ENCODE data around the gene GALNT15. TPM values are rescaled to one million over a fixed set of nuclear protein-coding genes. Genes with fewer than 3 reads are reported as not detected.

The GALNT15 gene
- total and polyA plus RNA-seq, 2 of the 4 experiments (the other 2 are of a cell fraction): 12.8 to 19.7 TPM

DNA sequence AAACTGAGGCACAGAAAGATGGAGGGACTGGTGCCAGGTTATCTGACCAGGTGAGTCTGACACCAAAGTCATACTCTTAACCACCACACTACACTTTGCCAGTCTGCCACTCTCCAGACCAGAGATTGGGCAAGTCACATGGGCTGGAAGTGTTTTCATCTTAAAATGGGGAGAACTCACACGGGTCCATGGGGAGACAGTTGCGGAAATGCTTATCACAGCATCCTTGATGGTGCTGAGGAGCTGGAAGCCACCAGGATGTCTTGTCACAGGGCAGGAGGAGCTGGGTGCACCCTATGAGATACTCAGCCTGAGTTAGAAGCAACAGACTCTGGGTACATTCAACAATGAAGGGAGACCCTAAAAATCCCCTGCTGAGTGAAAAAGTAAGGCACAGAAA lies 4.8 kb downstream of the GALNT15 start:
- peak overlapping the region; percentile 38 for H3K9ac ChIP-seq (ENCODE audit: low read depth, low read length)

More for the DNA sequence above, 4.8 kb downstream of the GALNT15 start:
- Histone ChIP-seq H3K27me3 (ENCODE audit: control insufficient read depth, insufficient read depth, low read length) (no peaks in the 10 kb centered on the region), H3K27ac (ENCODE audit: insufficient read depth, low read length) (peak overlapping the region; percentile 48; the same call in 1 of the 2 replicates), H3K4me3 (ENCODE audit: insufficient read depth, low read depth, low read length) (no peak overlapping the region), H2BK120ac (ENCODE audit: low read depth, low read length) (peak overlapping the region; percentile 92), H3K9me3 (ENCODE audit: control insufficient read depth, insufficient read depth, low read length) (no peaks in the 10 kb centered on the region), H4K5ac (ENCODE audit: low read depth, low read length) (peak overlapping the region; percentile 59), H3K56ac (ENCODE audit: extremely low read depth, insufficient read depth, low read length) (peak overlapping the region; percentile 56; the same call in 1 of the 2 replicates), H2BK15ac (ENCODE audit: low read depth, low read length) (peak overlapping the region; percentile 94), H3K4me2 (ENCODE audit: low read depth, low read length) (no peak overlapping the region), H3K36me3 (ENCODE audit: control insufficient read depth, insufficient read depth, low read length) (peaks cover 17% of the 10 kb centered on the region), H3K4me1 (ENCODE audit: control insufficient read depth, insufficient read depth, low read length) (peaks cover 49% of the 10 kb centered on the region), H3K79me1 (ENCODE audit: low read depth in 1 of 2, low read length in 2 of 2) (peaks cover 29 to 77% of the 10 kb centered on the region in 2 experiments), H3K9me1 (ENCODE audit: insufficient read depth, low read length) (peaks cover 60% of the 10 kb centered on the region), H3K4ac (ENCODE audit: low read depth, low read length) (peak overlapping the region; percentile 91), H3K23ac (ENCODE audit: low read depth, low read length) (peak overlapping the region; percentile 44), H2AFZ (replicated peaks; ENCODE audit: low read length, poor library complexity) (no peak overlapping the region), H2BK20ac (ENCODE audit: low read depth, low read length) (peak overlapping the region; percentile 96), H3K18ac (ENCODE audit: low read depth, low read length) (peak overlapping the region; percentile 61), H2AK5ac (ENCODE audit: low read depth, low read length) (peak overlapping the region; percentile 95), H4K91ac (ENCODE audit: insufficient read depth, low read depth, low read length) (peak overlapping the region; percentile 99), H4K20me1 (ENCODE audit: insufficient read depth, low read length) (no peaks in the 10 kb centered on the region), H4K8ac (ENCODE audit: low read depth in 2 of 2, low read length in 2 of 2) (peak overlapping the region; percentile 54 to 90), H3K14ac (replicated peaks; ENCODE audit: low read depth, low read length) (peak overlapping the region; percentile 94), H2BK5ac (ENCODE audit: low read depth, low read length, poor library complexity, severe bottlenecking) (peak overlapping the region; percentile 95), H2AK9ac (replicated peaks; ENCODE audit: low read depth, low read length, poor library complexity) (no peak overlapping the region)
- ATAC-seq (ENCODE audit: low read depth): no peak
- POLR2A ChIA-PET (ENCODE audit: unreplicated experiment): interaction anchor here (1.0 kb wide), 1 partner anchor 118 kb away, joined by 3 read pairs; no protein-coding TSS in a partner anchor
- no peak for TF ChIP-seq POLR2A (IDR thresholded peaks at IDR 0.05; ENCODE audit: low read depth, low read length)
- no peak for TF ChIP-seq SMC3 (IDR thresholded peaks at IDR 0.05; ENCODE audit: low read depth, low read length)
- no peak for TF ChIP-seq NFE2L2 (IDR thresholded peaks at IDR 0.05; ENCODE audit: low read depth, low read length)
- no peak for TF ChIP-seq MAFK (IDR thresholded peaks at IDR 0.05; ENCODE audit: low read depth, low read length)
- no peak for TF ChIP-seq MAZ (IDR thresholded peaks at IDR 0.05; ENCODE audit: borderline replicate concordance, low read depth, low read length)
- TF ChIP-seq MXI1 (IDR thresholded peaks at IDR 0.05; ENCODE audit: borderline replicate concordance, low read depth, low read length): no peak
- TF ChIP-seq FOS (IDR thresholded peaks at IDR 0.05; ENCODE audit: low read depth, low read length): no peak
- TF ChIP-seq CHD1 (IDR thresholded peaks at IDR 0.05; ENCODE audit: low read depth, low read length): no peak
- TF ChIP-seq, protein P1, sequence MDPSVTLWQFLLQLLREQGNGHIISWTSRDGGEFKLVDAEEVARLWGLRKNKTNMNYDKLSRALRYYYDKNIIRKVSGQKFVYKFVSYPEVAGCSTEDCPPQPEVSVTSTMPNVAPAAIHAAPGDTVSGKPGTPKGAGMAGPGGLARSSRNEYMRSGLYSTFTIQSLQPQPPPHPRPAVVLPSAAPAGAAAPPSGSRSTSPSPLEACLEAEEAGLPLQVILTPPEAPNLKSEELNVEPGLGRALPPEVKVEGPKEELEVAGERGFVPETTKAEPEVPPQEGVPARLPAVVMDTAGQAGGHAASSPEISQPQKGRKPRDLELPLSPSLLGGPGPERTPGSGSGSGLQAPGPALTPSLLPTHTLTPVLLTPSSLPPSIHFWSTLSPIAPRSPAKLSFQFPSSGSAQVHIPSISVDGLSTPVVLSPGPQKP (IDR thresholded peaks at IDR 0.05; ENCODE audit: borderline replicate concordance, low read depth, low read length): no peak
- no peak for TF ChIP-seq RFX5 (IDR thresholded peaks at IDR 0.05; ENCODE audit: low read depth, low read length)
- TF ChIP-seq RAD21 (IDR thresholded peaks at IDR 0.05; ENCODE audit: low read length): no peak
- TF ChIP-seq, protein P2, sequence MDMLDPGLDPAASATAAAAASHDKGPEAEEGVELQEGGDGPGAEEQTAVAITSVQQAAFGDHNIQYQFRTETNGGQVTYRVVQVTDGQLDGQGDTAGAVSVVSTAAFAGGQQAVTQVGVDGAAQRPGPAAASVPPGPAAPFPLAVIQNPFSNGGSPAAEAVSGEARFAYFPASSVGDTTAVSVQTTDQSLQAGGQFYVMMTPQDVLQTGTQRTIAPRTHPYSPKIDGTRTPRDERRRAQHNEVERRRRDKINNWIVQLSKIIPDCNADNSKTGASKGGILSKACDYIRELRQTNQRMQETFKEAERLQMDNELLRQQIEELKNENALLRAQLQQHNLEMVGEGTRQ (IDR thresholded peaks at IDR 0.05; ENCODE audit: low read depth, low read length): no peak
- TF ChIP-seq, protein P3, sequence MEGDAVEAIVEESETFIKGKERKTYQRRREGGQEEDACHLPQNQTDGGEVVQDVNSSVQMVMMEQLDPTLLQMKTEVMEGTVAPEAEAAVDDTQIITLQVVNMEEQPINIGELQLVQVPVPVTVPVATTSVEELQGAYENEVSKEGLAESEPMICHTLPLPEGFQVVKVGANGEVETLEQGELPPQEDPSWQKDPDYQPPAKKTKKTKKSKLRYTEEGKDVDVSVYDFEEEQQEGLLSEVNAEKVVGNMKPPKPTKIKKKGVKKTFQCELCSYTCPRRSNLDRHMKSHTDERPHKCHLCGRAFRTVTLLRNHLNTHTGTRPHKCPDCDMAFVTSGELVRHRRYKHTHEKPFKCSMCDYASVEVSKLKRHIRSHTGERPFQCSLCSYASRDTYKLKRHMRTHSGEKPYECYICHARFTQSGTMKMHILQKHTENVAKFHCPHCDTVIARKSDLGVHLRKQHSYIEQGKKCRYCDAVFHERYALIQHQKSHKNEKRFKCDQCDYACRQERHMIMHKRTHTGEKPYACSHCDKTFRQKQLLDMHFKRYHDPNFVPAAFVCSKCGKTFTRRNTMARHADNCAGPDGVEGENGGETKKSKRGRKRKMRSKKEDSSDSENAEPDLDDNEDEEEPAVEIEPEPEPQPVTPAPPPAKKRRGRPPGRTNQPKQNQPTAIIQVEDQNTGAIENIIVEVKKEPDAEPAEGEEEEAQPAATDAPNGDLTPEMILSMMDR (conservative IDR thresholded peaks at IDR 0.05; ENCODE audit: low read depth, low read length): no peak
- TF ChIP-seq RCOR1 (IDR thresholded peaks at IDR 0.05; ENCODE audit: insufficient replicate concordance, low read length): no peak
- no CpG with 5 or more reads among the region's 2 CpGs for WGBS, 2 experiments (ENCODE audit: extremely low coverage in 2 of 2, insufficient read length in 1 of 2)
- dilution Hi-C loops (cut with HindIII; ENCODE audit: low sequenced_read_pairs, unreplicated experiment): no loop called here
- CTCF ChIA-PET: interaction anchor here (0.9 to 2.2 kb wide), 4 partner anchors 117 to 125 kb away, joined by 3 to 13 read pairs (median 8); no protein-coding TSS in a partner anchor
- no TSS peak for BruUV-seq (replicated peaks)
- intact Hi-C loops (cut with micrococcal nuclease): loop anchor here (2.0 kb wide), 1 partner anchor 320 kb away; no protein-coding TSS in a partner anchor
- DNase-seq: no peak
- in situ Hi-C loops (cut with MboI; ENCODE audit: low sequenced_read_pairs): no loop called here
